SJSA1 (cell line): ENCODE results near the gene C5orf24. TPM values are rescaled to one million over a fixed set of nuclear protein-coding genes. Genes with fewer than 3 reads are reported as not detected.

Experiments
- DNase-seq, 2 experiments: peaks; one replicate each; pipeline ENCODE4 v3.0.0-alpha.2; 2015 to 2020; ENCODE audit warnings: low spot score in 2 of 2, low read depth in 1 of 2
- H3K27ac ChIP-seq: fragments of 250-450 bp; sonication (Bioruptor Pico); 2 replicates; pipeline ENCODE4 v1.5.1; 2020; ENCODE audit warnings: mild to moderate bottlenecking, moderate library complexity
- H3K27me3 ChIP-seq: fragments of 250-450 bp; sonication (Bioruptor Pico); replicated peaks from 2 replicates; pipeline ENCODE4 v1.5.1; 2020; ENCODE audit warnings: mild to moderate bottlenecking, moderate library complexity
- H3K36me3 ChIP-seq: fragments of 250-450 bp; sonication (Bioruptor Pico); 2 replicates; pipeline ENCODE4 v1.5.1; 2020; ENCODE audit warnings: mild to moderate bottlenecking
- H3K4me1 ChIP-seq: fragments of 250-450 bp; sonication (Bioruptor Pico); replicated peaks from 2 replicates; pipeline ENCODE4 v1.6.1; 2021; ENCODE audit warnings: mild to moderate bottlenecking
- H3K4me3 ChIP-seq: fragments of 250-450 bp; sonication (Bioruptor Pico); 2 replicates; pipeline ENCODE4 v1.5.1; 2020; ENCODE audit warnings: mild to moderate bottlenecking
- H3K9me3 ChIP-seq: fragments of 250-450 bp; sonication (Bioruptor Pico); replicated peaks from 2 replicates; pipeline ENCODE4 v1.5.1; 2020; ENCODE audit warnings: mild to moderate bottlenecking
- total RNA-seq: library from RNA; depleted of rRNA; stranded (reverse); fragments of >200 nt; shearing (Covaris generic); gene quantifications from 2 replicates; pipeline ENCODE4 v1.2.3, GENCODE V29; 2014; rRNA removed

Gene C5orf24
- total RNA-seq, 1 experiment from 2014 or later, result 93.3 TPM

- Histone ChIP-seq H3K4me1 (0 out of 2 replicates have a peak, but pooled peaks cover 3% of the 10 kb centered on the region), H3K27ac (peak overlapping the region; percentile 91), H3K36me3 (peaks cover 25% of the 10 kb centered on the region), H3K4me3 (peak overlapping the region; percentile 95), H3K9me3 (no peaks in the 10 kb centered on the region), H3K27me3 (no peaks in the 10 kb centered on the region)
- DNase-seq, result peak in 1 of 2 experiments; percentile 91
These were observed 59.7 kb downstream of the C5orf24 start for GRCh38 chr5:134905246-134905996.

GRCh38 chr5:134906811-134907210 lies 61.0 kb downstream of the C5orf24 start:
- Histone ChIP-seq H3K4me1 (0 out of 2 replicates have a peak, but pooled peaks cover 3% of the 10 kb centered on the region), H3K4me3 (no peak overlapping the region), H3K36me3 (peaks cover 37% of the 10 kb centered on the region), H3K27ac (no peak overlapping the region), H3K9me3 (no peaks in the 10 kb centered on the region), H3K27me3 (no peaks in the 10 kb centered on the region)
- no peak for DNase-seq

Other genes starting within 250 kb of the C5orf24 start
- 115 and 121 TPM in 2 replicates for gene SAR1B, start 213.1 kb upstream of the C5orf24 start, total RNA-seq
- 20.8 and 30.4 TPM in 2 replicates for gene SEC24A, start 197.2 kb upstream of the C5orf24 start, total RNA-seq
- 29.3 and 34.2 TPM in 2 replicates for gene CAMLG, start 107.4 kb upstream of the C5orf24 start, total RNA-seq
- 48.7 and 53.6 TPM in 2 replicates for gene DDX46, start 87.2 kb upstream of the C5orf24 start, total RNA-seq
- gene TXNDC15, start 28.4 kb downstream of the C5orf24 start, total RNA-seq, result 108 and 253 TPM in 2 replicates
- gene PCBD2, start 59.2 kb downstream of the C5orf24 start, total RNA-seq, result 6.1 and 11.4 TPM in 2 replicates
- gene CATSPER3, start 121.9 kb downstream of the C5orf24 start, total RNA-seq, result 0.08 and 1.3 TPM in 2 replicates
- 25.0 and 28.4 TPM in 2 replicates for gene PITX1, start 188.3 kb downstream of the C5orf24 start, total RNA-seq